Fibroblast of the aortic adventitia (primary cell): Measurements from ENCODE around the gene NAV2. TPM values are rescaled to one million over a fixed set of nuclear protein-coding genes. Genes with fewer than 3 reads are reported as not detected.

Source experiments
- DNase-seq: peaks from one replicate; pipeline ENCODE4 v3.0.0-alpha.2; 2010; ENCODE audit warnings: low read depth
- H3K4me3 ChIP-seq: 2 replicates; pipeline ENCODE4 v1.5.1; 2011; ENCODE audit warnings: low read depth, mild to moderate bottlenecking, control low read depth, low read length, moderate library complexity
- CTCF ChIP-seq: IDR thresholded peaks from 2 replicates; pipeline ENCODE4 v1.5.1; 2011; ENCODE audit warnings: mild to moderate bottlenecking, low read length, control low read depth, inconsistent platforms; ENCODE audit not compliant: insufficient read depth
- total RNA-seq: library from RNA; depleted of rRNA; stranded (reverse); fragments of >200 nt; gene quantifications from 2 replicates; pipeline ENCODE4 v1.2.3, GENCODE V29; 2012; ENCODE audit warnings: low replicate concordance

NAV2 gene
- total RNA-seq, 1 donor, result 44.6 TPM

GRCh38 chr11:19973136-19973635 is 260.5 kb downstream of the NAV2 start:
- H3K4me3 ChIP-seq, result no peak overlapping the region
- no peak for DNase-seq
- no peak for TF ChIP-seq CTCF

- TF ChIP-seq CTCF, result no peak
- H3K4me3 ChIP-seq, result no peak overlapping the region
- no peak for DNase-seq
These were observed 262.2 kb downstream of the NAV2 start for GRCh38 chr11:19974886-19975285.

- H3K4me3 ChIP-seq, result no peak overlapping the region
- TF ChIP-seq CTCF, result no peak
- no peak for DNase-seq
These were observed 262.9 kb downstream of the NAV2 start for GRCh38 chr11:19975414-19975990.

- no peak overlapping the region for H3K4me3 ChIP-seq
- DNase-seq, result no peak
- no peak for TF ChIP-seq CTCF
These were observed 263.8 kb downstream of the NAV2 start for GRCh38 chr11:19976281-19976941.

GRCh38 chr11:19977941-19978340 is 265.3 kb downstream of the NAV2 start:
- H3K4me3 ChIP-seq, result no peak overlapping the region
- no peak for DNase-seq
- no peak for TF ChIP-seq CTCF

- no peak for TF ChIP-seq CTCF
- peak; percentile 90 for DNase-seq
- no peak overlapping the region for H3K4me3 ChIP-seq
These were observed 266.3 kb downstream of the NAV2 start for GRCh38 chr11:19978668-19979518.
